Measurements from ENCODE around the gene FXYD1. TPM values are rescaled to one million over a fixed set of nuclear protein-coding genes. Genes with fewer than 3 reads are reported as not detected.

The FXYD1 gene
- total RNA-seq, 1 experiment from 2014 or later: 13.3 TPM

DNA sequence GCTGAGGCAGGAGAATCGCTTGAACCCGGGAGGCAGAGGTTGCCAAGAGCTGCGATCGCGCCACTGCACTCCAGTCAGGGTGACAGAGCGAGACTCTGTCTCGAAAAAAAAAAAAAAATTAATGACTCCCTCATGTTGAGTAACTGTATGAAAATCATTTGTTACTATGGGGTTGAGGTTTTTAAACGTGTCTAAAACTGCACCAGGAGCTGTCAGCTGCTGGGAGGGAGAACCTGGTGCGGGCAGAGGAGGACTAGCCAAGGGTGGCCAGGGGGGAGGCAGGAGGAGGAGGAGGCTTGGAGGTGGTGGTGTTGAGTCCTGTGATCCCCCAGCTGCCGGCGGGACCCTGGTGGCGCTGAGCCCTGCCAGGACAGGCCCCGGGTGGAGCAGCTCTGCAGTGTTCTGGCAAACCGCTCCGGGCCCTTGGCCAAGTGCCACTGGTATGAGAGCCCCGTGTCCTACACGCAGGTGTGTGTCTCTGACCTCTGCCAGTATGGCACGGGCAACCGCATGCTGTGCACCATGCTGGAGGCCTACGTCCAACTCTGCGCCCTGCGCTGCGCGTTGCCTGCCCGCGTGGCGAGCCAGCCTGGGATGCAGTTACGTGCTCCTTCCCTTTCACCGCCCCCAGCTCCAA lies 40.1 kb upstream of the FXYD1 start:
- ATAC-seq (no peak), DNase-seq (ENCODE audit: low spot score) (no peak)
- no peaks in the 10 kb centered on the region for H3K27me3 Mint-ChIP-seq (ENCODE audit: low read depth)
- POLR2A ChIA-PET: no interaction called here
- CTCF ChIA-PET: interaction anchor here (0.8 to 4.1 kb wide), 9 partner anchors 8 to 43 kb away, joined by 3 to 14 read pairs (median 6); partner anchors contain the start of gene FXYD3
- no peak overlapping the region for H3K4me3 Mint-ChIP-seq
- TF ChIP-seq, protein P1, sequence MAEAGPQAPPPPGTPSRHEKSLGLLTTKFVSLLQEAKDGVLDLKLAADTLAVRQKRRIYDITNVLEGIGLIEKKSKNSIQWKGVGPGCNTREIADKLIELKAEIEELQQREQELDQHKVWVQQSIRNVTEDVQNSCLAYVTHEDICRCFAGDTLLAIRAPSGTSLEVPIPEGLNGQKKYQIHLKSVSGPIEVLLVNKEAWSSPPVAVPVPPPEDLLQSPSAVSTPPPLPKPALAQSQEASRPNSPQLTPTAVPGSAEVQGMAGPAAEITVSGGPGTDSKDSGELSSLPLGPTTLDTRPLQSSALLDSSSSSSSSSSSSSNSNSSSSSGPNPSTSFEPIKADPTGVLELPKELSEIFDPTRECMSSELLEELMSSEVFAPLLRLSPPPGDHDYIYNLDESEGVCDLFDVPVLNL (CRISPR knock-in tag; IDR thresholded peaks at IDR 0.05; ENCODE audit: borderline replicate concordance, low read depth): no peak
- TF ChIP-seq NR3C1 (CRISPR knock-in tag; conservative IDR thresholded peaks at IDR 0.05; ENCODE audit: low read depth) (no peak), HMGA2 (CRISPR knock-in tag; IDR thresholded peaks at IDR 0.05) (no peak), NFATC4 (CRISPR knock-in tag; IDR thresholded peaks at IDR 0.05) (no peak), JAZF1 (CRISPR knock-in tag; IDR thresholded peaks at IDR 0.05) (no peak), ETV6 (CRISPR knock-in tag; IDR thresholded peaks at IDR 0.05) (no peak), OVOL2 (CRISPR knock-in tag; IDR thresholded peaks at IDR 0.05; ENCODE audit: borderline replicate concordance) (no peak), NR1H2 (CRISPR knock-in tag; IDR thresholded peaks at IDR 0.05) (no peak), FOXJ3 (CRISPR knock-in tag; IDR thresholded peaks at IDR 0.05; ENCODE audit: borderline replicate concordance) (no peak), ZNF232 (CRISPR knock-in tag; IDR thresholded peaks at IDR 0.05) (no peak), CREM (CRISPR knock-in tag; IDR thresholded peaks at IDR 0.05) (no peak), ZNF121 (CRISPR knock-in tag; IDR thresholded peaks at IDR 0.05) (no peak)
- TF ChIP-seq, protein P2, sequence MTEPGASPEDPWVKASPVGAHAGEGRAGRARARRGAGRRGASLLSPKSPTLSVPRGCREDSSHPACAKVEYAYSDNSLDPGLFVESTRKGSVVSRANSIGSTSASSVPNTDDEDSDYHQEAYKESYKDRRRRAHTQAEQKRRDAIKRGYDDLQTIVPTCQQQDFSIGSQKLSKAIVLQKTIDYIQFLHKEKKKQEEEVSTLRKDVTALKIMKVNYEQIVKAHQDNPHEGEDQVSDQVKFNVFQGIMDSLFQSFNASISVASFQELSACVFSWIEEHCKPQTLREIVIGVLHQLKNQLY (CRISPR knock-in tag; IDR thresholded peaks at IDR 0.05): no peak
- TF ChIP-seq, protein P3, sequence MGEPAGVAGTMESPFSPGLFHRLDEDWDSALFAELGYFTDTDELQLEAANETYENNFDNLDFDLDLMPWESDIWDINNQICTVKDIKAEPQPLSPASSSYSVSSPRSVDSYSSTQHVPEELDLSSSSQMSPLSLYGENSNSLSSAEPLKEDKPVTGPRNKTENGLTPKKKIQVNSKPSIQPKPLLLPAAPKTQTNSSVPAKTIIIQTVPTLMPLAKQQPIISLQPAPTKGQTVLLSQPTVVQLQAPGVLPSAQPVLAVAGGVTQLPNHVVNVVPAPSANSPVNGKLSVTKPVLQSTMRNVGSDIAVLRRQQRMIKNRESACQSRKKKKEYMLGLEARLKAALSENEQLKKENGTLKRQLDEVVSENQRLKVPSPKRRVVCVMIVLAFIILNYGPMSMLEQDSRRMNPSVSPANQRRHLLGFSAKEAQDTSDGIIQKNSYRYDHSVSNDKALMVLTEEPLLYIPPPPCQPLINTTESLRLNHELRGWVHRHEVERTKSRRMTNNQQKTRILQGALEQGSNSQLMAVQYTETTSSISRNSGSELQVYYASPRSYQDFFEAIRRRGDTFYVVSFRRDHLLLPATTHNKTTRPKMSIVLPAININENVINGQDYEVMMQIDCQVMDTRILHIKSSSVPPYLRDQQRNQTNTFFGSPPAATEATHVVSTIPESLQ (CRISPR knock-in tag; IDR thresholded peaks at IDR 0.05): no peak
- TF ChIP-seq, protein P4, sequence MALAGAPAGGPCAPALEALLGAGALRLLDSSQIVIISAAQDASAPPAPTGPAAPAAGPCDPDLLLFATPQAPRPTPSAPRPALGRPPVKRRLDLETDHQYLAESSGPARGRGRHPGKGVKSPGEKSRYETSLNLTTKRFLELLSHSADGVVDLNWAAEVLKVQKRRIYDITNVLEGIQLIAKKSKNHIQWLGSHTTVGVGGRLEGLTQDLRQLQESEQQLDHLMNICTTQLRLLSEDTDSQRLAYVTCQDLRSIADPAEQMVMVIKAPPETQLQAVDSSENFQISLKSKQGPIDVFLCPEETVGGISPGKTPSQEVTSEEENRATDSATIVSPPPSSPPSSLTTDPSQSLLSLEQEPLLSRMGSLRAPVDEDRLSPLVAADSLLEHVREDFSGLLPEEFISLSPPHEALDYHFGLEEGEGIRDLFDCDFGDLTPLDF (CRISPR knock-in tag; IDR thresholded peaks at IDR 0.05): no peak
- TF ChIP-seq, protein P5, sequence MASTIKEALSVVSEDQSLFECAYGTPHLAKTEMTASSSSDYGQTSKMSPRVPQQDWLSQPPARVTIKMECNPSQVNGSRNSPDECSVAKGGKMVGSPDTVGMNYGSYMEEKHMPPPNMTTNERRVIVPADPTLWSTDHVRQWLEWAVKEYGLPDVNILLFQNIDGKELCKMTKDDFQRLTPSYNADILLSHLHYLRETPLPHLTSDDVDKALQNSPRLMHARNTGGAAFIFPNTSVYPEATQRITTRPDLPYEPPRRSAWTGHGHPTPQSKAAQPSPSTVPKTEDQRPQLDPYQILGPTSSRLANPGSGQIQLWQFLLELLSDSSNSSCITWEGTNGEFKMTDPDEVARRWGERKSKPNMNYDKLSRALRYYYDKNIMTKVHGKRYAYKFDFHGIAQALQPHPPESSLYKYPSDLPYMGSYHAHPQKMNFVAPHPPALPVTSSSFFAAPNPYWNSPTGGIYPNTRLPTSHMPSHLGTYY (CRISPR knock-in tag; IDR thresholded peaks at IDR 0.05): no peak
- TF ChIP-seq, protein P6, sequence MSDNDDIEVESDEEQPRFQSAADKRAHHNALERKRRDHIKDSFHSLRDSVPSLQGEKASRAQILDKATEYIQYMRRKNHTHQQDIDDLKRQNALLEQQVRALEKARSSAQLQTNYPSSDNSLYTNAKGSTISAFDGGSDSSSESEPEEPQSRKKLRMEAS (CRISPR knock-in tag; IDR thresholded peaks at IDR 0.05): no peak
- no peaks in the 10 kb centered on the region for H3K36me3 Mint-ChIP-seq
- no peak overlapping the region for H3K27ac Mint-ChIP-seq
- no peaks in the 10 kb centered on the region for H3K9me3 Mint-ChIP-seq
- H3K4me1 Mint-ChIP-seq: peaks cover 10% of the 10 kb centered on the region

DNA sequence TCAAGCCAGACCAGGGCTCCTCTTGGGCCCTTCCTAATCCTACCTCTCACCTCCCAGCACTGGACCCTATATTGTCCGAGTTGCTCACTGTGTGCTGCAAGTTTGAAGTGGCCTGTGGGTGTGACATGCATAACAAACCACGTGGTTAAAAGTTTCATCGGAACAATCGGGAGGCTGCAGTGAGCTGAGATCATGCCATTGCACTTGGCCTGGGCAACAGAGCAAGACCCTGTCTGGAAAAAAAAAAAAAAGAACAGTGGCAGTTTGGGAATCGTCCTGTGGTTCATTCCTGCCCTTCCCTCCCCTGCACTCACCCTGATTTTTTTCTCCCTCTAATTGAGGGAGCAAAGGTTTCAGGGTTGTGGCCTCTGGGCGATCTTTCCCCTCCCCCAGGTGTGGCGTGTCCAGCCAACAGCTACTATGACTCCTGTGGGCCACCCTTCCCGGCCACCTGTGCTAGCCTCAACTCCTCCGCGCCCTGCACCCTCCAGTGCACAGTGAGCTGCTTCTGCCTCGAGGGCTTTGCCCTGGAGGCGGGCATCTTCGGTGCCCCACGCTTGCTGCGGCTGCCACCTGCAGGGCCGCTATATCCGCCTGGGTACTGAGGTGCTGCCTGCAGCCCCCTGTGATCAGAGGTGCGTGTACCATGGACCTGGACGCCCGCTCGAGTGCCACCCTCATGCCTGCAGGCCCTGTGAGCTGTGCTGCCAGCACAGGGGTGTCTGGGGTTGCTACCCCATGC lies 39.3 kb upstream of the FXYD1 start:
- Mint-ChIP-seq H3K4me1 (peaks cover 10% of the 10 kb centered on the region), H3K27ac (no peak overlapping the region), H3K36me3 (no peaks in the 10 kb centered on the region), H3K9me3 (no peaks in the 10 kb centered on the region), H3K27me3 (ENCODE audit: low read depth) (no peaks in the 10 kb centered on the region), H3K4me3 (no peak overlapping the region)
- ChIA-PET POLR2A (no interaction called here), CTCF (interaction anchor here (0.7 to 4.1 kb wide), 8 partner anchors 13 to 396 kb away, joined by 3 to 14 read pairs (median 6); partner anchors contain the start of gene FXYD3)
- no peak for DNase-seq (ENCODE audit: low spot score)
- no peak for ATAC-seq
- TF ChIP-seq ZNF121 (CRISPR knock-in tag; IDR thresholded peaks at IDR 0.05) (peak; percentile 80), JAZF1 (CRISPR knock-in tag; IDR thresholded peaks at IDR 0.05) (no peak)

All from WTC11 (cell line).